Endometrial microvascular endothelial cells (primary cell): Measurements from ENCODE around the gene ECM2. TPM values are rescaled to one million over a fixed set of nuclear protein-coding genes. Genes with fewer than 3 reads are reported as not detected.

ENCODE experiments used
- in situ Hi-C: cut with HindIII; loops from 2 replicates; pipeline ENCODE4 v1.10.0; 2017; ENCODE audit warnings: low sequenced_read_pairs, low pct_unique_long_range_greater_than_20kb; ENCODE audit errors: inconsistent ontology term
- total RNA-seq: library from RNA; depleted of rRNA; stranded (reverse); fragments of >200 nt; gene quantifications from one replicate; pipeline ENCODE4 v1.2.3, GENCODE V29; 2015; ENCODE audit errors: inconsistent ontology term

The ECM2 gene
- total RNA-seq, 1 donor from 2014 or later, result not detected

GRCh38 chr9:92507005-92507404 lies 28.8 kb downstream of the ECM2 start:
- in situ Hi-C loops, result no loop called here

GRCh38 chr9:92506184-92506857 lies 29.5 kb downstream of the ECM2 start:
- in situ Hi-C loops, result no loop called here

GRCh38 chr9:92504881-92505280 lies 30.9 kb downstream of the ECM2 start:
- in situ Hi-C loops, result no loop called here

- in situ Hi-C loops, result no loop called here
Observed at GRCh38 chr9:92503156-92503555, 32.6 kb downstream of the ECM2 start.

- in situ Hi-C loops, result no loop called here
Observed at GRCh38 chr9:92501671-92502393, 34.0 kb downstream of the ECM2 start.

DNA sequence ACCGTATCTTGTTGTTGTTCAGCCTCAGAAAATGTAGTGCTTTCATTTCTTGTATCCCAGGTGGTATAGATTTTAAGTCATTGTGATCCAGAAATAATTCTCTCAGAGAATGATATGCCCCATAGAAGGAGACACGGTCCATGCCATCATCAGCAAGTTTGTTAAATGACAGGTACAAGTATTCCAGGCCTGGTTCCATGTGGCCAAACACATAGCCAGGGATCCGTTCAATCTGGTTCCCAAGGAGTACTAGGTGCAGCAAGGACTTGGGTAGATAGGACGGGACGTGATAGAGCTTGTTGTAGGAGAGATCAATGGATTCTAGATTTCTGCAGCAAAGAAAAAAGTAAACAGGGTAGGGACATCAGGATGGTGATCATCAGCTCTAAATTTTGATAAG lies 35.1 kb downstream of the ECM2 start:
- in situ Hi-C loops, result no loop called here

- in situ Hi-C loops, result no loop called here
Observed at GRCh38 chr9:92499701-92500100, 36.1 kb downstream of the ECM2 start.

DNA sequence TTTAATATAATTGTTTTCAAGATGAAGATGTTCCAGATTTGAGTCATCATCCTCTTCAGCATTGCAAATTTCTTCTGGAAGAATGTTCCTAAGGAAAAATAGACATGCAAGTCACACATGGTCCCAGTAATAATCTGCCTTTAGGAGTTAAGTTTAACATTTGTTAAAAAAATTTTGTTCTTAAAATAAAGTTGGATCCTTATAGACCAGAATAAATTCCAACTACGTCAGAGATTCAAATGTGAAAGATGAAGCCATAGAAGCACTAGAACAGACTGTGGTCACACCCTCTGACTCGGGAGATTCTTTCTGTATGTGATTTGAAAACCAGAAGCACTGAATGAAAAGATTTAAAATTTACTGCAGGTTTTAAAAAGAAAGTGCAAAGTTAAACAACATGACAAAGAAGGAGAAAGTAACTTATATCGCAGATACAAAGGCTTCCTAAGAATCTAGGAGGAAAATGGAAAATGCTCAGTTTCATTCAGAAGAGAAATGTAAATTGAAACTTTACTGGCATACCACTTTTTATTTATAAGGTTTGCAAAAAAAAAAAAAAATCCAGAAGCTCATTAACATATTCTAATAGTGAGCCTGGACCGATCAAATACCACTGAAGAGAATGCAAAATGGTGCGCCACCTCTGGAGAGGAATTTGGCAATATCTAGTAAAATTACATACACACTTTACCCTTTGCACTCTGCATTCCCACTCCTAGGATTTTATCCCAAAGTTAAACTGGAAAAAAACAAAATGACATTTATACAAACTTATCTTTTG lies 39.2 kb downstream of the ECM2 start:
- in situ Hi-C loops, result no loop called here

GRCh38 chr9:92494856-92495255 lies 40.9 kb downstream of the ECM2 start:
- in situ Hi-C loops, result no loop called here

GRCh38 chr9:92493749-92494387 lies 41.9 kb downstream of the ECM2 start:
- in situ Hi-C loops, result no loop called here

DNA sequence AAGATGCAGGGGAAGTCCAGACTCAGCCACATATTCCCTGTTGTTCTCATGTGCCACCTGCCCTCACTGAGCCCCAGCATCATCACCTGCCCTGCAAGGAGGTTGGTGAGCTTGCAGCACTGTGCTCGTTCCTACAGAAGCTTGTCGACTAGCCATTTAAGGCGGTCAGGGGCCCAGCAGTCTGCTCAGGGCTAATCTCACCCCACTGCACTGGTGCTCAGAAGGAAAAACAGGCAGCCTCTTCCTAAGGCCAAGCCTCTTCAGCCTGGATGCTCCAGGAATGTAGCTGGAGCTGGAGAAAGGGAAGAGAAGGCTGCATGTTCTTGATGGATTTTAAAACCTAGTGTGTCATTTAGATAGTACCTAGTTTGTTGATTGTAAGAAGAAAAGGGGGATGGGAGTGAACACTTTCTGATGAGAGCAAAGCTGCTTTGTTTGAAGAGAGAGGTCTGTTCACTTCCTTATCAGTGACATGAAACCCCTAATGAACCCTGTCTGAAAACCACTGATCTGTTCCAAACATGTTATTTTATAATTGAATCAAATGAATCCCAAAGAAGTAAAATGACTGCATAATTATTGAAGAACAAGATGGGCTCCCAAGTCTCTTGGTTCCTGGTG lies 42.9 kb downstream of the ECM2 start:
- in situ Hi-C loops, result no loop called here

- in situ Hi-C loops, result no loop called here
Observed at GRCh38 chr9:92488681-92489550, 46.9 kb downstream of the ECM2 start.

DNA sequence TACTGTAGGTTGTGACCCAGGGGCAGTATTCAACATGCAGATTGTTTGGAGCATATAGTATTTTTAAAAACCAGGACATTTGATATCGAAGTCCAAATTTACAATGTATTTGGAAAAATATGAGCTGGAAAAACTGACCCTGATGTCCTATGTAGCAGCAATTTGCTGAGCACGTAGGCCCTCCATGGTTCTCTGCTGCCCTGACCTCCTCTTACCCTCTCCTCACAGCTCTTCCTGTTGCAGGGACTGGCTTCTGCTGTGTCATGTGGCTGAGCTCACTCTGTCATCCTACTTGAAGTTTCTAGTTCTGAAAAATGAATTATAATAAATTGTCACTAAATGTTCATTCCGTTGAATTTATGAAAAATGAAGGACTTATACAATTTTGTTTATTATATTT lies 49.4 kb downstream of the ECM2 start:
- in situ Hi-C loops, result no loop called here

- in situ Hi-C loops, result no loop called here
Observed at GRCh38 chr9:92484563-92484962, 51.2 kb downstream of the ECM2 start.

GRCh38 chr9:92483627-92484545 lies 51.9 kb downstream of the ECM2 start:
- in situ Hi-C loops, result no loop called here

GRCh38 chr9:92482805-92483204 lies 53.0 kb downstream of the ECM2 start:
- in situ Hi-C loops, result no loop called here

GRCh38 chr9:92482329-92482728 lies 53.5 kb downstream of the ECM2 start, which contains the start of gene ASPN:
ASPN (minus strand) TSS chr9:92482506.
- in situ Hi-C loops, result no loop called here
